Mesendoderm (in vitro differentiated cells): ENCODE data around the gene RALA.
A peak's percentile ranks its signal among the peaks of the same experiment; 100 is the strongest.
"Not testable (repeated sequence)": the region's sequence is repeated elsewhere in the genome, so short reads cannot be mapped to it uniquely, and the experiment has no call there.

Experiments used
- DNase-seq: peaks from one replicate; pipeline ENCODE4 v3.0.0; 2013
- H2AK5ac ChIP-seq: 2 replicates; pipeline ENCODE4 v1.6.1; 2013; ENCODE audit warnings: low read length, inconsistent platforms
- H2BK120ac ChIP-seq: 2 replicates; pipeline ENCODE4 v1.6.1; 2013; ENCODE audit warnings: low read depth, mild to moderate bottlenecking, low read length, moderate library complexity, mixed read lengths
- H2BK15ac ChIP-seq: replicated peaks from 2 replicates; pipeline ENCODE4 v1.6.1; 2013; ENCODE audit warnings: low read depth, mild to moderate bottlenecking, moderate library complexity
- H2BK5ac ChIP-seq: 2 replicates; pipeline ENCODE4 v1.6.1; 2013; ENCODE audit warnings: low read length, inconsistent platforms
- H3K18ac ChIP-seq: 2 replicates; pipeline ENCODE4 v1.6.1; 2013; ENCODE audit warnings: mild to moderate bottlenecking, low read length, mixed read lengths
- H3K23ac ChIP-seq: one replicate; pipeline ENCODE4 v1.6.1; 2013; ENCODE audit warnings: low read length
- H3K27ac ChIP-seq: 2 replicates; pipeline ENCODE4 v1.5.1; 2013; ENCODE audit warnings: low read depth, mild to moderate bottlenecking, inconsistent platforms, low read length, moderate library complexity
- H3K27me3 ChIP-seq: 2 replicates; pipeline ENCODE4 v1.6.1; 2013; ENCODE audit warnings: low read length, control low read depth, mild to moderate bottlenecking, inconsistent platforms; ENCODE audit not compliant: insufficient read depth, poor library complexity
- H3K36me3 ChIP-seq: 2 replicates; pipeline ENCODE4 v1.6.1; 2013; ENCODE audit warnings: low read length, inconsistent platforms; ENCODE audit not compliant: control insufficient read depth, insufficient read depth
- H3K4ac ChIP-seq: one replicate; pipeline ENCODE4 v1.6.1; 2013; ENCODE audit warnings: low read depth, mild to moderate bottlenecking, low read length, moderate library complexity
- H3K4me1 ChIP-seq: 2 replicates; pipeline ENCODE4 v1.6.1; 2013; ENCODE audit warnings: low read depth, low read length, inconsistent platforms; ENCODE audit not compliant: control insufficient read depth
- H3K4me2 ChIP-seq: 2 replicates; pipeline ENCODE4 v1.6.1; 2013; ENCODE audit warnings: low read length
- H3K4me3 ChIP-seq: 2 replicates; pipeline ENCODE4 v1.5.1; 2013; ENCODE audit warnings: mild to moderate bottlenecking, low read length
- H3K56ac ChIP-seq: one replicate; pipeline ENCODE4 v1.6.1; 2013; ENCODE audit warnings: low read length
- H3K79me1 ChIP-seq: 2 replicates; pipeline ENCODE4 v1.6.1; 2013; ENCODE audit warnings: low read length, inconsistent platforms
- H3K79me2 ChIP-seq: 2 replicates; pipeline ENCODE4 v1.6.1; 2013; ENCODE audit warnings: mild to moderate bottlenecking, low read length; ENCODE audit not compliant: control insufficient read depth, insufficient read depth
- H3K9ac ChIP-seq: 2 replicates; pipeline ENCODE4 v1.6.1; 2013; ENCODE audit warnings: low read length, inconsistent platforms
- H4K5ac ChIP-seq: one replicate; pipeline ENCODE4 v1.6.1; 2013; ENCODE audit warnings: low read length
- H4K8ac ChIP-seq: one replicate; pipeline ENCODE4 v1.6.1; 2013; ENCODE audit warnings: low read depth, mild to moderate bottlenecking, control low read depth, low read length, moderate library complexity
- WGBS: extraction: QIAGEN DNeasy Blood & Tissue Kit; methylation state at CpG from one replicate; pipeline ENCODE4 v1.1.7; 2013; ENCODE audit warnings: low lambda C conversion rate, missing lambda C conversion rate; ENCODE audit not compliant: insufficient coverage; ENCODE audit errors: extremely low coverage; 5-methylcytosine and 5-hydroxymethylcytosine counted together

The RALA gene

GRCh38 chr7:39683216-39683845 lies 60.0 kb downstream of the RALA start:
- Histone ChIP-seq H4K5ac (no peak overlapping the region), H2BK5ac (no peak overlapping the region), H3K4ac (no peak overlapping the region), H3K56ac (no peak overlapping the region), H2AK5ac (no peak overlapping the region), H2BK15ac (no peak overlapping the region), H3K27ac (no peak overlapping the region), H3K4me1 (no peaks in the 10 kb centered on the region), H3K27me3 (no peaks in the 10 kb centered on the region), H3K36me3 (no peaks in the 10 kb centered on the region), H3K4me3 (no peak overlapping the region), H3K23ac (no peak overlapping the region), H3K79me1 (peaks cover 11% of the 10 kb centered on the region), H4K8ac (no peak overlapping the region), H3K79me2 (peaks cover 12% of the 10 kb centered on the region), H3K18ac (no peak overlapping the region), H3K9ac (no peak overlapping the region), H2BK120ac (no peak overlapping the region), H3K4me2 (no peak overlapping the region)
- DNase-seq: no peak
- WGBS: no CpG with 5 or more reads among the region's 2 CpGs

DNA sequence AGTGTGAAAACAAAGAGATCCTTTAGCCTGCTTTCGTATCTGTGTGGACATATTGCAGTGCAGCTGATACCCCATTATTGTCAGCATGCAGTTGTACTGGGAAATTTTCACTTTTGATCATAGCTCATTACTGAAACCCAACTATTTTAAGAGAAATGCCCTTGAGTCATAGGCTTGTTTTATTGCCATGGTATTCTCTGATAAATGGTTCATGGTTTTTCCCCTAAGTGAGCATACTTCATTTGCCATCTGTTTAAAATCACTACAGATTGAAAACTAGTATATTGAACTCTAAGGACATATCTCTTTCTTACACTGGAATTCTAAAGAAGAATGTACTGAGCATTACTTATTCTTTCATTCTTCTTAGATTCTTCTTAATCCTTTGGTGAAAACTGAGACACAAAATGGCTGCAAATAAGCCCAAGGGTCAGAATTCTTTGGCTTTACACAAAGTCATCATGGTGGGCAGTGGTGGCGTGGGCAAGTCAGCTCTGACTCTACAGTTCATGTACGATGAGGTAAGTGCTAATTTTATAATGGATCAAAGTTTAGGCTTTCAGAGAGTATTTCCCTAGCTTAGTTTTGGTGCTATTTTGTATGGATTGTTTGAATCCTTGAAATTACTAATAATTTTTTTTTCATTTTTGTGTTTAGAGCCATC lies 63.0 kb downstream of the RALA start:
- Histone ChIP-seq H2BK15ac (no peak overlapping the region), H2BK5ac (no peak overlapping the region), H3K4me1 (no peaks in the 10 kb centered on the region), H3K27ac (no peak overlapping the region), H3K36me3 (no peaks in the 10 kb centered on the region), H3K27me3 (no peaks in the 10 kb centered on the region), H3K79me1 (peaks cover 10% of the 10 kb centered on the region), H4K5ac (no peak overlapping the region), H3K4ac (no peak overlapping the region), H3K4me2 (no peak overlapping the region), H3K23ac (no peak overlapping the region), H4K8ac (no peak overlapping the region), H3K9ac (no peak overlapping the region), H3K18ac (no peak overlapping the region), H2BK120ac (no peak overlapping the region), H2AK5ac (no peak overlapping the region), H3K79me2 (peaks cover 10% of the 10 kb centered on the region), H3K4me3 (no peak overlapping the region), H3K56ac (no peak overlapping the region)
- DNase-seq: no peak
- WGBS: no CpG with 5 or more reads among the region's 3 CpGs

DNA sequence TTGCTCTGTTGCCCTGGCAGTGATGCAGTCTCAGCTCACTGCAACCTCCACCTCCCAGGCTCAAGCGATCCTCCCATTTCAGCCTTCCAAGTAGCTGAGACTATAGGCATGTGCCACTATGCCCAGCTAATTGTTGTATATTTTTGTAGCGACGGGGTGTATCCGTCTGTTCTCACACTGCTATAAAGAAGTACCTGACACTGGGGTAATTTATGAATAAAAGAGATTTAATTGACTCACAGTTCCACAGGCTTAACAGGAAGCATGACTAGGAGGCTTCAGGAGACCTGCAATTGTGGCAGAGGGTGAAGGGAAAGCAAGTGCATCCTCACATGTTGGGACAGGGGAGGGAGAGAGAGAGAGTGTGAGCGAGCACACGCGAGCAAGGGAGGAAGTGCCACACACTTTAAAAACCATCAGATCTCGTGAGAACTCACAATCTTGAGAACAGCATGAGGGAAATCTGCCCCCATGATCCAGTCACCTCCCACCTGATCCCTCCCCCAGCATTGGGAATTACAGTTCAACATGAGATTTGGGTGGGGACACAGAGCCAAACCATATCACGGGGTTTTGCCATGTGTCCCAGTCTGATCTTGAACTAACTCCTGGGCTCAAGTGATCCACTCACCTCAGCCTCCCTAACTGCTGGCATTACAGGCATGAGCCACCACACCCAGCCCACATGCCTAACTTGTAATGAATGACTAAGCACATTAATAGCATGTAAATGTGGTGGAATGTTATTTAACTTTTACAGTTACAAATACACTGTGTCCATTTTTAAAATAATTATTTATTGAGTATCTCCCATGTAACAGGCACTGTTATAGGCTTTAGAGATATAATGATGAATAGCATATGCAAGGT lies 65.5 kb downstream of the RALA start:
- H3K27me3 ChIP-seq: no peaks in the 10 kb centered on the region
- H3K36me3 ChIP-seq: no peaks in the 10 kb centered on the region
- H3K27ac ChIP-seq: no peak overlapping the region

DNA sequence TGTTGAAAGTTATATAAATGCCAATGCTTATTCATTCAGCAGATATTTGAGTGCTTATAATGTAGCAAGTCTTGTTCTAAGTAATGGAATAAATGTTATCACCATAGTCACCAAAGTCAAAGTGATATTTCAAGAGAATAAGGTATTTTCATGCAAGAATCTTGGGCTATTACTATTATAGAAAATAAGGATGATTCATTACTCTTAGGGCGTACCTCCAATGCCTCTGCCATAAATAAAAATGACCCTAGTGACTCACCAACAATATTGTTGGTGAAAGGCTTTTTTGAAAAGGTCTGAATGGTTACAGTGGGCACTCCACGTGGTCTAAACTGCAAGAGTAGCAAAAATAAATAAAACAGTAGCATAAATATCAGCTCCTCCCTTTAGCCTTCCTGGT lies 68.4 kb downstream of the RALA start:
- H3K27ac ChIP-seq: no peak overlapping the region
- H3K18ac ChIP-seq: no peak overlapping the region
- no peak overlapping the region for H3K4ac ChIP-seq
- no peak overlapping the region for H2BK5ac ChIP-seq
- H3K27me3 ChIP-seq: no peaks in the 10 kb centered on the region
- H3K79me2 ChIP-seq: no peaks in the 10 kb centered on the region
- H4K8ac ChIP-seq: no peak overlapping the region
- H3K36me3 ChIP-seq: no peaks in the 10 kb centered on the region
- H3K9ac ChIP-seq: no peak overlapping the region
- H4K5ac ChIP-seq: no peak overlapping the region
- no peak overlapping the region for H2AK5ac ChIP-seq
- DNase-seq: no peak
- H2BK15ac ChIP-seq: no peak overlapping the region
- no peak overlapping the region for H3K23ac ChIP-seq
- no peak overlapping the region for H3K4me2 ChIP-seq
- H3K56ac ChIP-seq: no peak overlapping the region
- H2BK120ac ChIP-seq: no peak overlapping the region
- H3K4me3 ChIP-seq: no peak overlapping the region
- WGBS: no CpG with 5 or more reads among the region's 2 CpGs
- H3K79me1 ChIP-seq: no peaks in the 10 kb centered on the region
- no peaks in the 10 kb centered on the region for H3K4me1 ChIP-seq

More for the DNA sequence above, 65.5 kb downstream of the RALA start:
- peak; percentile 55 for DNase-seq
- Histone ChIP-seq H2BK120ac (no peak overlapping the region), H3K4me1 (no peaks in the 10 kb centered on the region), H4K5ac (no peak overlapping the region), H3K4ac (no peak overlapping the region), H3K79me1 (peaks cover 8% of the 10 kb centered on the region), H3K79me2 (peaks cover 5% of the 10 kb centered on the region), H3K9ac (no peak overlapping the region), H3K56ac (no peak overlapping the region), H2AK5ac (no peak overlapping the region), H3K4me2 (no peak overlapping the region), H4K8ac (no peak overlapping the region), H3K18ac (no peak overlapping the region), H2BK15ac (no peak overlapping the region), H2BK5ac (no peak overlapping the region), H3K4me3 (no peak overlapping the region), H3K23ac (no peak overlapping the region)
- WGBS: no CpG with 5 or more reads among the region's 9 CpGs

DNA sequence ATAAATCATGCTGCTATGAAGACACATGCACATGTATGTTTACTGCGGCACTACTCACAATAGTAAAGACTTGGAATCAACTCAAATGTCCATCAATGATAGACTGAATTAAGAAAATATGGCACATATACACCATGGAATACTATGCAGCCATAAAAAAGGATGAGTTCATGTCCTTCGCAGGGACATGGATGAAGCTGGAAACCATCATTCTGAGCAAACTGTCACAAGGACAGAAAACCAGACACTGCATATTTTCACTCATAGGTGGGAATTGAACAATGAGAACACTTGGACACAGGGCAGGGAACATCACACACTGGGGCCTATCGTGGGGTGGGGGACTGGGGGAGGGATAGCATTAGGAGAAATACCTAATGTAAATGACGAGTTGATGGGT lies 69.7 kb downstream of the RALA start:
- not testable (repeated sequence) for H3K18ac ChIP-seq, DNase-seq, H4K5ac ChIP-seq, H2BK120ac ChIP-seq, H3K4me1 ChIP-seq, H2AK5ac ChIP-seq, H3K4ac ChIP-seq, H3K27me3 ChIP-seq, H3K79me1 ChIP-seq, H2BK5ac ChIP-seq, H3K79me2 ChIP-seq, H3K4me2 ChIP-seq, H2BK15ac ChIP-seq, H3K56ac ChIP-seq, H3K4me3 ChIP-seq, H3K9ac ChIP-seq, H3K23ac ChIP-seq, H3K27ac ChIP-seq, H3K36me3 ChIP-seq, H4K8ac ChIP-seq
- no CpG with 5 or more reads among the region's 4 CpGs for WGBS
